Mononuclear cell (primary cell): ENCODE data around the gene UBA3. TPM values are rescaled to one million over a fixed set of nuclear protein-coding genes. Genes with fewer than 3 reads are reported as not detected.
A peak's percentile ranks its signal among the peaks of the same experiment; 100 is the strongest.

Source experiments
- H3K27me3 ChIP-seq: 2 replicates; pipeline ENCODE4 v1.6.0; 2011; ENCODE audit warnings: low read length, control low read depth; ENCODE audit not compliant: insufficient read depth
- H3K4me1 ChIP-seq: 2 replicates; pipeline ENCODE4 v1.5.1; 2011; ENCODE audit warnings: mild to moderate bottlenecking, low read length, control low read depth; ENCODE audit not compliant: insufficient read depth
- H3K4me3 ChIP-seq: 2 replicates; pipeline ENCODE4 v1.5.1; 2011; ENCODE audit warnings: mild to moderate bottlenecking, low read length, moderate library complexity
- H3K9me3 ChIP-seq: 2 replicates; pipeline ENCODE4 v1.5.1; 2011; ENCODE audit warnings: low read depth, mild to moderate bottlenecking, control low read depth, low read length
- total RNA-seq: library from RNA; depleted of rRNA; stranded (reverse); fragments of >200 nt; gene quantifications from one replicate; pipeline ENCODE4 v1.2.3, GENCODE V29; 2012

The UBA3 gene
- total RNA-seq, 1 donor, result 48.8 TPM

GRCh38 chr3:69088063-69088462 is 7.9 kb upstream of the UBA3 start:
- Histone ChIP-seq H3K27me3 (no peaks in the 10 kb centered on the region), H3K4me1 (peaks cover 87% of the 10 kb centered on the region), H3K4me3 (no peak overlapping the region), H3K9me3 (no peaks in the 10 kb centered on the region)

GRCh38 chr3:69087030-69087791 is 7.0 kb upstream of the UBA3 start:
- Histone ChIP-seq H3K4me1 (peaks cover 87% of the 10 kb centered on the region), H3K9me3 (no peaks in the 10 kb centered on the region), H3K4me3 (peak overlapping the region; percentile 94), H3K27me3 (no peaks in the 10 kb centered on the region)

GRCh38 chr3:69085833-69086722 is 5.9 kb upstream of the UBA3 start:
- no peaks in the 10 kb centered on the region for H3K9me3 ChIP-seq
- peak overlapping the region; percentile 94 for H3K4me3 ChIP-seq
- H3K27me3 ChIP-seq, result no peaks in the 10 kb centered on the region
- H3K4me1 ChIP-seq, result peaks cover 85% of the 10 kb centered on the region

- Histone ChIP-seq H3K4me1 (peaks cover 80% of the 10 kb centered on the region), H3K27me3 (no peaks in the 10 kb centered on the region), H3K4me3 (peak overlapping the region; percentile 94), H3K9me3 (no peaks in the 10 kb centered on the region)
Observed at GRCh38 chr3:69085168-69085832, 5.1 kb upstream of the UBA3 start.

GRCh38 chr3:69084326-69085167 is 4.4 kb upstream of the UBA3 start, which contains the start of gene ARL6IP5:
ARL6IP5 (plus strand) TSS chr3:69084937; CDS start chr3:69085048, 111 bp downstream.
- peaks cover 75% of the 10 kb centered on the region for H3K4me1 ChIP-seq
- peak within 1 kb of the TSS; percentile 94 for H3K4me3 ChIP-seq
- no peaks in the 10 kb centered on the region for H3K27me3 ChIP-seq
- H3K9me3 ChIP-seq, result no peaks in the 10 kb centered on the region

- Histone ChIP-seq H3K4me3 (no peak overlapping the region), H3K27me3 (no peaks in the 10 kb centered on the region), H3K9me3 (no peaks in the 10 kb centered on the region), H3K4me1 (peaks cover 72% of the 10 kb centered on the region)
Observed at GRCh38 chr3:69082805-69083204, 2.6 kb upstream of the UBA3 start.

- Histone ChIP-seq H3K9me3 (no peaks in the 10 kb centered on the region), H3K27me3 (no peaks in the 10 kb centered on the region), H3K4me3 (no peak overlapping the region), H3K4me1 (peaks cover 72% of the 10 kb centered on the region)
Observed at GRCh38 chr3:69082361-69082760, 2.2 kb upstream of the UBA3 start.

- H3K27me3 ChIP-seq, result no peaks in the 10 kb centered on the region
- H3K4me1 ChIP-seq, result peaks cover 66% of the 10 kb centered on the region
- no peaks in the 10 kb centered on the region for H3K9me3 ChIP-seq
- no peak overlapping the region for H3K4me3 ChIP-seq
Observed at GRCh38 chr3:69081583-69082262, 1.6 kb upstream of the UBA3 start.

- H3K9me3 ChIP-seq, result no peaks in the 10 kb centered on the region
- H3K27me3 ChIP-seq, result no peaks in the 10 kb centered on the region
- H3K4me3 ChIP-seq, result peak overlapping the region; percentile 82
- H3K4me1 ChIP-seq, result peaks cover 60% of the 10 kb centered on the region
Observed at GRCh38 chr3:69079269-69080159, 651 bp downstream of the UBA3 start.

- Histone ChIP-seq H3K27me3 (no peaks in the 10 kb centered on the region), H3K4me3 (no peak overlapping the region), H3K4me1 (peaks cover 15% of the 10 kb centered on the region), H3K9me3 (no peaks in the 10 kb centered on the region)
Observed at GRCh38 chr3:69072928-69073327, 7.2 kb downstream of the UBA3 start.

- peaks cover 6% of the 10 kb centered on the region for H3K4me1 ChIP-seq
- no peak overlapping the region for H3K4me3 ChIP-seq
Observed at GRCh38 chr3:69066121-69066520, 14.0 kb downstream of the UBA3 start.

GRCh38 chr3:69065318-69065964 is 14.7 kb downstream of the UBA3 start:
- Histone ChIP-seq H3K27me3 (no peaks in the 10 kb centered on the region), H3K4me1 (peaks cover 6% of the 10 kb centered on the region), H3K4me3 (no peak overlapping the region), H3K9me3 (no peaks in the 10 kb centered on the region)

More at GRCh38 chr3:69066121-69066520, 14.0 kb downstream of the UBA3 start:
- no peaks in the 10 kb centered on the region for H3K9me3 ChIP-seq
- no peaks in the 10 kb centered on the region for H3K27me3 ChIP-seq

GRCh38 chr3:69063636-69064035 is 16.5 kb downstream of the UBA3 start:
- Histone ChIP-seq H3K9me3 (no peaks in the 10 kb centered on the region), H3K27me3 (no peaks in the 10 kb centered on the region), H3K4me1 (peaks cover 14% of the 10 kb centered on the region), H3K4me3 (no peak overlapping the region)
